Progenitor cell of endocrine pancreas (in vitro differentiated cells): ENCODE data around the gene CLCN2. TPM values are rescaled to one million over a fixed set of nuclear protein-coding genes. Genes with fewer than 3 reads are reported as not detected.
A peak's percentile ranks its signal among the peaks of the same experiment; 100 is the strongest.

Experiments
- DNase-seq: peaks from one replicate; pipeline ENCODE4 v3.0.0; 2021; ENCODE audit warnings: low spot score; ENCODE audit not compliant: unreplicated experiment
- H3K27ac Mint-ChIP-seq: 2 replicates; pipeline ENCODE4 v1.8.0; 2021; ENCODE audit warnings: mild to moderate bottlenecking, moderate library complexity, mixed read lengths
- H3K27me3 Mint-ChIP-seq: 2 replicates; pipeline ENCODE4 v1.8.0; 2021; ENCODE audit warnings: mixed read lengths
- H3K36me3 Mint-ChIP-seq: 2 replicates; pipeline ENCODE4 v1.8.0; 2022; ENCODE audit warnings: mixed read lengths; ENCODE audit not compliant: insufficient read depth
- H3K4me1 Mint-ChIP-seq: 2 replicates; pipeline ENCODE4 v1.8.0; 2021; ENCODE audit warnings: low read depth, mixed read lengths
- H3K4me3 Mint-ChIP-seq: 2 replicates; pipeline ENCODE4 v1.8.0; 2021; ENCODE audit warnings: low read depth, mild to moderate bottlenecking, moderate library complexity, mixed read lengths
- H3K9me3 Mint-ChIP-seq: 2 replicates; pipeline ENCODE4 v1.8.0; 2021; ENCODE audit warnings: low read depth, mixed read lengths
- total RNA-seq: library from RNA; stranded (reverse); gene quantifications from 2 replicates; pipeline ENCODE4 v1.2.1, GENCODE V29; 2021
- TF ChIP-seq, protein P1 (sequence below): fragments of 200-600 bp; sonication (generic); IDR thresholded peaks from one replicate; pipeline ENCODE4 v1.5.0; 2021; ENCODE audit warnings: antibody characterized with exemption, mild to moderate bottlenecking; ENCODE audit not compliant: unreplicated experiment

The CLCN2 gene
- total RNA-seq, 1 donor from 2014 or later, result 21.9 TPM

DNA sequence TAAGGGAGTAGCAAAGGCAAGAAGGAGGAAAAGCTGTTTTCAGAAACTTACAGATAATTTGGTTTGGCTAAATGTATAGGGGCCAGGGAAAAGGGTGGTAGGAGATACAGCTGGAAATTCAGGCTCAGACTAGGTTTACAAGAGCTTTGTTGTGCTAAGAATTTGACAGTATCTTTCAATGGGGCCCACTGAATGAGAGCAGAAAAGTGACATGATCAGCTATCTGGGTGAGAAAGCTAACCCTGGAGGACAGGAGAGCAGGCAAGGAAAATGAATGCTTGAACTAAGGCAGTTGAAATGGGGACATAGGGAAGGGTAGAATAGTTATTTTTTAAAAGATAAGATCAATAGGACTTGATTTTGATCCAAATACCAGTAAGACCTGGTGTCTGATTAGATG is 49.8 kb downstream of the CLCN2 start:
- H3K36me3 Mint-ChIP-seq, result peaks cover 24% of the 10 kb centered on the region
- H3K9me3 Mint-ChIP-seq, result no peaks in the 10 kb centered on the region
- DNase-seq, result no peak
- no peak overlapping the region for H3K27ac Mint-ChIP-seq
- no peaks in the 10 kb centered on the region for H3K27me3 Mint-ChIP-seq
- H3K4me1 Mint-ChIP-seq, result peaks cover 7% of the 10 kb centered on the region
- H3K4me3 Mint-ChIP-seq, result no peak overlapping the region
- TF ChIP-seq, protein P1, sequence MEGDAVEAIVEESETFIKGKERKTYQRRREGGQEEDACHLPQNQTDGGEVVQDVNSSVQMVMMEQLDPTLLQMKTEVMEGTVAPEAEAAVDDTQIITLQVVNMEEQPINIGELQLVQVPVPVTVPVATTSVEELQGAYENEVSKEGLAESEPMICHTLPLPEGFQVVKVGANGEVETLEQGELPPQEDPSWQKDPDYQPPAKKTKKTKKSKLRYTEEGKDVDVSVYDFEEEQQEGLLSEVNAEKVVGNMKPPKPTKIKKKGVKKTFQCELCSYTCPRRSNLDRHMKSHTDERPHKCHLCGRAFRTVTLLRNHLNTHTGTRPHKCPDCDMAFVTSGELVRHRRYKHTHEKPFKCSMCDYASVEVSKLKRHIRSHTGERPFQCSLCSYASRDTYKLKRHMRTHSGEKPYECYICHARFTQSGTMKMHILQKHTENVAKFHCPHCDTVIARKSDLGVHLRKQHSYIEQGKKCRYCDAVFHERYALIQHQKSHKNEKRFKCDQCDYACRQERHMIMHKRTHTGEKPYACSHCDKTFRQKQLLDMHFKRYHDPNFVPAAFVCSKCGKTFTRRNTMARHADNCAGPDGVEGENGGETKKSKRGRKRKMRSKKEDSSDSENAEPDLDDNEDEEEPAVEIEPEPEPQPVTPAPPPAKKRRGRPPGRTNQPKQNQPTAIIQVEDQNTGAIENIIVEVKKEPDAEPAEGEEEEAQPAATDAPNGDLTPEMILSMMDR, result no peak

DNA sequence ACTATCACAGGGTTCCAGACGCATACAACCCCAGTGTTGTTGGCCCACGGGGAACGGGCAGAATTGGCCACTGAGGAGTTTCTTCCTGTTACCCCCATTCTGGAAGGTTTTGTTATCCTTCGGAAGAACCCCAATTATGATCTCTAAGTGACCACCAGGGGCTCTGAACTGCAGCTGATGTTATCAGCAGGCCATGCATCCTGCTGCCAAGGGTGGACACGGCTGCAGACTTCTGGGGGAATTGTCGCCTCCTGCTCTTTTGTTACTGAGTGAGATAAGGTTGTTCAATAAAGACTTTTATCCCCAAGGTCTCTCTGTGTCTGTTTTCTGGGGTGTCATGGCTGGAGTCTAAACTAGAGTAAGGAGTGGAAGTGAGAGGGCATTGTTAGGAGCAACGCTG is 52.7 kb downstream of the CLCN2 start:
- no peak overlapping the region for H3K27ac Mint-ChIP-seq
- H3K4me1 Mint-ChIP-seq, result no peaks in the 10 kb centered on the region
- no peaks in the 10 kb centered on the region for H3K9me3 Mint-ChIP-seq
- no peaks in the 10 kb centered on the region for H3K27me3 Mint-ChIP-seq
- TF ChIP-seq, protein P1, result no peak
- DNase-seq, result no peak
- peaks cover 36% of the 10 kb centered on the region for H3K36me3 Mint-ChIP-seq
- H3K4me3 Mint-ChIP-seq, result no peak overlapping the region

DNA sequence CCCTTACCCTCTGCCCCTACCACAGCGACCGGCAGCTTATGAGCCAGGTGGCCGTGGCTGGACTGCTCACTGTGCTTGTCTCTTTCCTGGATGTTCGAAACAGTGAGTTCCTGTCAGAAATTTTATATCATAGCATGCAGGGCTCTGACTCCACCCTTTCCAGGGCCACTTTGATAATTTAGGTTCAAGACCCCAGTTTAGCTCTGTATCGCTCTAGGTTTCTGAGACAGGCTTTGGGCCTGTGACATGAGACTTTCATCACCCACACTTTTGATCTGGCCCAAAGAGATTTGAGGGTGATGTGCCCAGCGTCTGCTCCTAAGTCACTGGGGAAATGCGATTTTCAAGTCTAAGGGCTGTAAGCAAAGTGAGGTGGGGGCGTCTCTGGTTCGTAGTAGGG is 53.5 kb downstream of the CLCN2 start:
- H3K27ac Mint-ChIP-seq, result no peak overlapping the region
- no peaks in the 10 kb centered on the region for H3K4me1 Mint-ChIP-seq
- DNase-seq, result no peak
- TF ChIP-seq, protein P1, result no peak
- H3K9me3 Mint-ChIP-seq, result no peaks in the 10 kb centered on the region
- no peak overlapping the region for H3K4me3 Mint-ChIP-seq
- H3K27me3 Mint-ChIP-seq, result no peaks in the 10 kb centered on the region
- H3K36me3 Mint-ChIP-seq, result peaks cover 41% of the 10 kb centered on the region

DNA sequence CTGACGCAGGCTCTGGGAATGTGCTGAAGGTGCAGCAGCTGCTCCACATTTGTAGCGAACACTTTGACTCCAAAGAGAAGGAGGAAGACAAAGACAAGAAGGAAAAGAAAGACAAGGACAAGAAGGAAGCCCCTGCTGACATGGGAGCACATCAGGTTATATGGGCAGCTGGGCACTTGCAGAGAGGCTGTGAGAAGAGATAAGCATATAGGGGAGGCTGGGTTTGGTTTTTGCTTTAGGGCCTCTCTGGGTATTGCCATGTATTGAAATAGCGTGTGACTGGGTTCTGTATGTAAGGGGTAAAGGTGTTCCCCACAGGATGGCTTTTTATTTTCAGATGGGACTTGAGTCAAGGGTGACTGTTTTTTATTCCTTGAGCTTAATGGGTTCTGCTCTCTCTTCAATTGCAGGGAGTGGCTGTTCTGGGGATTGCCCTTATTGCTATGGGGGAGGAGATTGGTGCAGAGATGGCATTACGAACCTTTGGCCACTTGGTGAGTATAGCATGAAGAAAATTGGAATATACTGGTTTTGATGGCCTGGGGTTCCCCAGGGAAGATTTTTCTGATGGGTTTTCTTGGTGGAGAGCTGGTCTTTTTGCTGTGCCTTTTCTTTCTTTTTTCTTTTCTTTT is 54.9 kb downstream of the CLCN2 start:
- Mint-ChIP-seq H3K4me3 (no peak overlapping the region), H3K36me3 (peaks cover 44% of the 10 kb centered on the region), H3K27me3 (no peaks in the 10 kb centered on the region), H3K4me1 (no peaks in the 10 kb centered on the region), H3K27ac (no peak overlapping the region), H3K9me3 (no peaks in the 10 kb centered on the region)
- no peak for DNase-seq
- TF ChIP-seq, protein P1, result no peak

DNA sequence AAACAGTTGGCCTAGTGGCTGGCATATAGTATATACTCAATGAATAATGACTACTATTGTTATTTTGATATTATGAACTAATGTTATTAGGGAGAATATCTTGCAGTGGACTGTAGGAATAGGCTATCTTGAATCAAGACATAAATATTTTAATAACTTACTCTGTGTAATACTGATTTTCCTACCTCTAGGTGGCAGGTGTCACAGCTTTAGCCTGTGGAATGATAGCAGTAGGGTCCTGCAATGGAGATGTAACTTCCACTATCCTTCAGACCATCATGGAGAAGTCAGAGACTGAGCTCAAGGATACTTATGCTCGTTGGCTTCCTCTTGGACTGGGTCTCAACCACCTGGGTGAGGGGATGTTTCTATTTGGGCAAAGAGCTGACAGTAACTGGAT is 55.8 kb downstream of the CLCN2 start:
- peaks cover under 1% of the 10 kb centered on the region for H3K4me1 Mint-ChIP-seq
- no peaks in the 10 kb centered on the region for H3K9me3 Mint-ChIP-seq
- no peak overlapping the region for H3K27ac Mint-ChIP-seq
- H3K36me3 Mint-ChIP-seq, result peaks cover 46% of the 10 kb centered on the region
- H3K4me3 Mint-ChIP-seq, result no peak overlapping the region
- no peaks in the 10 kb centered on the region for H3K27me3 Mint-ChIP-seq
- DNase-seq, result no peak
- TF ChIP-seq, protein P1, result peak; percentile 50
